SK-N-SH (cell line): ENCODE measurements around the gene TFE3. TPM values are rescaled to one million over a fixed set of nuclear protein-coding genes. Genes with fewer than 3 reads are reported as not detected.
A peak's percentile ranks its signal among the peaks of the same experiment; 100 is the strongest.

Experiments used
- CTCF ChIA-PET: fragments of 300-600, 350-600 bp; formaldehyde crosslinking; extraction: SDS; loops from one replicate; lab custom pipeline; 2021; lab: Yijun Ruan, JAX
- POLR2A ChIA-PET: fragments of 350-600 bp; sonication (Branson Sonifier 250); formaldehyde crosslinking; extraction: SDS; loops from one replicate; lab custom pipeline; 2020; ENCODE audit warnings: antibody characterized with exemption, inconsistent platforms; lab: Yijun Ruan, JAX
- DNase-seq: peaks from one replicate; pipeline ENCODE4 v3.0.0; 2012
- H2AFZ ChIP-seq: fragments of 200-600 bp; sonication (generic); 2 replicates; pipeline ENCODE4 v1.8.1; 2016; ENCODE audit warnings: antibody characterized with exemption, mild to moderate bottlenecking, low read depth
- H3F3A ChIP-seq: fragments of 200-600 bp; sonication (generic); replicated peaks from 2 replicates; pipeline ENCODE3; 2016; ENCODE audit warnings: antibody characterized with exemption, mild to moderate bottlenecking; ENCODE audit not compliant: insufficient read depth
- H3K27ac ChIP-seq, 2 experiments: fragments of 200-500 bp in 1 of 2; fragments of 200-600 bp in 1 of 2; sonication (Bioruptor generic) in 1 of 2; sonication (generic), shearing (Covaris generic) in 1 of 2; 2 replicates each; pipeline versions ENCODE4 v1.5.1 to v1.6.1; 2014 to 2016; ENCODE audit warnings: low read depth in 2 of 2, inconsistent platforms in 1 of 2, low read length in 1 of 2, mild to moderate bottlenecking in 1 of 2, mixed read lengths in 1 of 2
- H3K27me3 ChIP-seq: fragments of 200-600 bp; sonication (generic), shearing (Covaris generic); 2 replicates; pipeline ENCODE4 v1.6.1; 2016; ENCODE audit warnings: mixed run types; ENCODE audit not compliant: insufficient read depth
- H3K36me3 ChIP-seq, 2 experiments: fragments of 200-500 bp in 1 of 2; fragments of 200-600 bp in 1 of 2; sonication (Bioruptor generic) in 1 of 2; sonication (generic) in 1 of 2; replicated peaks in 1 of 2; 2 replicates each; pipeline versions ENCODE3 to v1.5.1; 2014 to 2016; ENCODE audit warnings: low read length in 1 of 2, mild to moderate bottlenecking in 1 of 2; ENCODE audit not compliant: insufficient read depth in 2 of 2, control insufficient read depth in 1 of 2
- H3K4me1 ChIP-seq, 2 experiments: fragments of 200-500 bp in 1 of 2; fragments of 200-600 bp in 1 of 2; sonication (Bioruptor generic) in 1 of 2; sonication (generic), shearing (Covaris generic) in 1 of 2; 2 replicates each; pipeline versions ENCODE4 v1.5.1 to v1.6.1; 2014 to 2016; ENCODE audit warnings: low read depth in 1 of 2, low read length in 1 of 2, mixed run types in 1 of 2; ENCODE audit not compliant: insufficient read depth in 2 of 2, control insufficient read depth in 1 of 2
- H3K4me2 ChIP-seq: fragments of 200-600 bp; sonication (generic), shearing (Covaris generic); 2 replicates; pipeline ENCODE4 v1.6.1; 2017; ENCODE audit warnings: mixed run types
- H3K4me3 ChIP-seq, 2 experiments: fragments of 200-500 bp in 1 of 2; fragments of 200-600 bp in 1 of 2; sonication (Bioruptor generic) in 1 of 2; sonication (generic), shearing (Covaris generic) in 1 of 2; 2 replicates each; pipeline versions ENCODE4 v1.5.1 to v1.8.1; 2014 to 2016; ENCODE audit warnings: low read depth in 2 of 2, inconsistent platforms in 1 of 2, low read length in 1 of 2, mild to moderate bottlenecking in 1 of 2, mixed read lengths in 1 of 2, moderate library complexity in 1 of 2
- H3K79me2 ChIP-seq: fragments of 200-600 bp; sonication (generic); 2 replicates; pipeline ENCODE4 v1.8.1; 2017; ENCODE audit warnings: mild to moderate bottlenecking; ENCODE audit not compliant: insufficient read depth
- H3K9ac ChIP-seq: fragments of 200-600 bp; sonication (generic); 2 replicates; pipeline ENCODE4 v1.6.1; 2017; ENCODE audit warnings: mixed run types
- H3K9me2 ChIP-seq: fragments of 200-600 bp; sonication (generic); 2 replicates; pipeline ENCODE4 v1.6.1; 2017; ENCODE audit warnings: mixed run types
- H3K9me3 ChIP-seq: fragments of 200-600 bp; sonication (generic); 2 replicates; pipeline ENCODE4 v1.6.1; 2017; ENCODE audit warnings: mixed run types, mild to moderate bottlenecking, moderate library complexity
- H4K20me1 ChIP-seq: fragments of 200-600 bp; sonication (generic); 2 replicates; pipeline ENCODE4 v1.6.1; 2017; ENCODE audit warnings: mild to moderate bottlenecking, mixed run types; ENCODE audit not compliant: insufficient read depth
- EZH2phosphoT487 ChIP-seq: fragments of 200-600 bp; sonication (generic); IDR thresholded peaks from 2 replicates; pipeline ENCODE4 v1.6.1; 2017; ENCODE audit warnings: low read depth, mixed run types, mild to moderate bottlenecking, antibody characterized with exemption, moderate library complexity, borderline replicate concordance
- FOSL2 ChIP-seq: IDR thresholded peaks from 2 replicates; pipeline ENCODE4 v1.4.0; 2012; ENCODE audit warnings: low read depth, mild to moderate bottlenecking, moderate library complexity, borderline replicate concordance
- FOXJ3 ChIP-seq: sonication (generic); formaldehyde crosslinking; IDR thresholded peaks from 2 replicates; pipeline ENCODE4 v1.5.1; 2020; ENCODE audit warnings: mild to moderate bottlenecking, missing genetic modification reagents
- GATA2 ChIP-seq: sonication (generic); formaldehyde crosslinking; IDR thresholded peaks from 2 replicates; pipeline ENCODE4 v1.5.0; 2020; ENCODE audit warnings: mild to moderate bottlenecking, missing genetic modification reagents
- RCOR1 ChIP-seq: fragments of 150-350 bp; IDR thresholded peaks from 2 replicates; pipeline ENCODE4 v1.6.1; 2017; ENCODE audit warnings: antibody characterized with exemption, low read length
- RFX5 ChIP-seq: IDR thresholded peaks from 2 replicates; pipeline ENCODE4 v1.6.1; 2012; ENCODE audit warnings: mild to moderate bottlenecking, improper control_type of control experiment, low read length
- SMC3 ChIP-seq: IDR thresholded peaks from 2 replicates; pipeline ENCODE4 v1.6.1; 2012; ENCODE audit warnings: low read depth, low read length, improper control_type of control experiment
- TAF1 ChIP-seq: IDR thresholded peaks from 2 replicates; pipeline ENCODE4 v1.6.1; 2012; ENCODE audit warnings: low read depth, mild to moderate bottlenecking, low read length, moderate library complexity, borderline replicate concordance
- TEAD4 ChIP-seq: IDR thresholded peaks from 2 replicates; pipeline ENCODE4 v1.4.0; 2012; ENCODE audit warnings: mild to moderate bottlenecking, borderline replicate concordance; ENCODE audit not compliant: insufficient read depth
- WGBS: methylation state at CpG from one replicate; pipeline ENCODE4 v1.1.6; 2017; ENCODE audit warnings: low lambda C conversion rate; 5-methylcytosine and 5-hydroxymethylcytosine counted together
- polyA plus RNA-seq, 3 experiments: library from polyadenylated mRNA; depleted of rRNA; stranded (reverse); fragments of >200 nt; gene quantifications; 2 replicates each; pipeline ENCODE4 v1.2.3, GENCODE V29; 2012
- TF ChIP-seq, protein P1 (sequence below): IDR thresholded peaks from 2 replicates; pipeline ENCODE4 v1.4.0; 2012; ENCODE audit warnings: low read depth
- TF ChIP-seq, protein P2 (sequence below): IDR thresholded peaks from 2 replicates; pipeline ENCODE4; 2012
- TF ChIP-seq, protein P3 (sequence below): IDR thresholded peaks from 2 replicates; pipeline ENCODE4 v1.4.0; 2012; ENCODE audit warnings: low read depth, borderline replicate concordance
- TF ChIP-seq, protein P4 (sequence below): fragments of 200-600 bp; sonication (generic); IDR thresholded peaks from 2 replicates; pipeline ENCODE4 v1.6.1; 2017; ENCODE audit warnings: antibody characterized with exemption, mild to moderate bottlenecking, moderate library complexity
- TF ChIP-seq, protein P5 (sequence below): IDR thresholded peaks from 2 replicates; pipeline ENCODE4 v1.4.0; 2012; ENCODE audit warnings: low read depth, borderline replicate concordance

The TFE3 gene
- polyA plus RNA-seq, 1 of the 3 experiments (the other 2 are of a cell fraction) = 14.0 TPM

DNA sequence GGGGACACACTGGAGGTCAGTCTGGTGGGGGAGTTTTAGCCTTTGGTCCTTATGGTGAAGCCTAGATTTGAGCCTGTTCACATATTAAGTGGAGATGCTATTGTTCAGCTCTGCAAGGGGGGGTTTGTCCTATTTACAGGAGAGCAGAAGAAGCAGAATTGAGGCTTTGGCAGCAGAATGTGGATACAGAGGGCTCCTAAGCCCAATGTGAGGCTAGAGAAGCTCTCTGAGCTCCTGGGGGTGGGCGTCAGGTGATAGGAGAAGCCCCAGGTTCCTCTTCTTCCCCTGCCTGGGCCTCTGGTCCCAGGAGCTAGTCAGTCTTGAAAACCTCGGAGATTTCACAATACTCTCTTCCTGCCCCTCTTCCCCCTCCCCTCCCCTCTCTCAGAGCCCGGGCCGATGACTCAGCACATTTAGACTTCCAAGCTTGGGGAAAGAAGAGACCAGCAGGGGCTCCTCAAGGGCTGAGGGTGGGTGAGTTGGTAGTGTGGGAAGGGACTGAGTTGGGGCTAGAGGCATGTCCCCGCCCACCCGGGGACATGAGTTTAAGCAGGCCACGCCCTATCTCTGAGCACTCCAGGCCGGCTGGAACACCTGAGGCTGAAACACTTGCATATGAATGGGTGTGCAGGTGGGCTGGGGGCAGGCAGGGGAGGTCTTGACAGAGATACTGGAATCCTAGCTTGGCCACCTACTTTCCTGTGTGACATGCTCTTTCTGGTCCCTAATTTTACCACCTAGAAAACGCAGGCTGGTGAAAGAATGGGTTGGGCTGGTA is 3.4 kb downstream of the TFE3 start (continued):
- TF ChIP-seq, protein P1, sequence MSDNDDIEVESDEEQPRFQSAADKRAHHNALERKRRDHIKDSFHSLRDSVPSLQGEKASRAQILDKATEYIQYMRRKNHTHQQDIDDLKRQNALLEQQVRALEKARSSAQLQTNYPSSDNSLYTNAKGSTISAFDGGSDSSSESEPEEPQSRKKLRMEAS = 0 out of 2 replicates have a peak, but pooled peaks have one; percentile 29
- TF ChIP-seq GATA2 (CRISPR knock-in tag) = no peak
- TF ChIP-seq FOXJ3 = no peak

DNA sequence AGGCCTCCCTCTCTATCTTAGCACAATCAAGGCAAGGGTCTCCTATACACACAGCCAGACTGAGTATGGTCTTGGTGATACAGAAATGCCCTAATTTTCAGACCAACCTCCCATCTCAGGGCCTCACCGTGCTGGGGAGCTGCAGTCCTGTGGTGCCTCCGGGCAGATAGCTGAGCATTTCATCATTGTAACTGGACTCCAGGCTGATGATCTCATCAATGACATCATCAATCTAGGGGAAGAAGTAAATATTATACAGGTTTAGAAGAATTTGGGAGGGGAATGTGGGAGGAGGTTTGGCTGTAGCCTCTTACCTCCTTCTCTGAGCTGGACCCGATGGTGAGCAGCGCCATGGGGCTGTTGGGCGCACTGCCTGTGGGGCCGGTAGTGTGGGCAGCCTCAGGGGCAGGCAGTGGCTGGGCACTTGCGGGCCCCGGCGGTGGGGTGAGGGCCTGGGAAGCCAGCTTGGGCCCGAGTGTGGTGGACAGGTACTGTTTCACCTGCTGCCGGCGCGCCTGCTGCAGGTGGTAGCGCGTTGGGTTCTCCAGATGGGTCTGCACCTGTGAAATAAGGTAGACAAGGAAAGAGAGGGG is 5.2 kb downstream of the TFE3 start:
- Histone ChIP-seq H3K9ac (no peak overlapping the region), H3K27ac (no peak overlapping the region), H4K20me1 (no peaks in the 10 kb centered on the region), H3K27me3 (no peaks in the 10 kb centered on the region), H3K36me3 (peaks cover 8 to 15% of the 10 kb centered on the region in 2 experiments), H3K9me2 (no peaks in the 10 kb centered on the region), H3K79me2 (peaks cover 55% of the 10 kb centered on the region), H3K9me3 (no peaks in the 10 kb centered on the region), H3F3A (peaks cover 16% of the 10 kb centered on the region), H3K4me1 (peaks cover 8 to 17% of the 10 kb centered on the region in 2 experiments; a peak in 3 of 4 replicates), H3K4me2 (no peak overlapping the region), H2AFZ (no peak overlapping the region), H3K4me3 (no peak overlapping the region)
- DNase-seq = no peak
- ChIA-PET CTCF (no interaction called here), POLR2A (no interaction called here)
- TF ChIP-seq EZH2phosphoT487 (no peak), TAF1 (no peak), RFX5 (no peak), TEAD4 (no peak), FOSL2 (no peak), RCOR1 (no peak), GATA2 (CRISPR knock-in tag) (no peak), SMC3 (no peak)
- TF ChIP-seq, protein P2, sequence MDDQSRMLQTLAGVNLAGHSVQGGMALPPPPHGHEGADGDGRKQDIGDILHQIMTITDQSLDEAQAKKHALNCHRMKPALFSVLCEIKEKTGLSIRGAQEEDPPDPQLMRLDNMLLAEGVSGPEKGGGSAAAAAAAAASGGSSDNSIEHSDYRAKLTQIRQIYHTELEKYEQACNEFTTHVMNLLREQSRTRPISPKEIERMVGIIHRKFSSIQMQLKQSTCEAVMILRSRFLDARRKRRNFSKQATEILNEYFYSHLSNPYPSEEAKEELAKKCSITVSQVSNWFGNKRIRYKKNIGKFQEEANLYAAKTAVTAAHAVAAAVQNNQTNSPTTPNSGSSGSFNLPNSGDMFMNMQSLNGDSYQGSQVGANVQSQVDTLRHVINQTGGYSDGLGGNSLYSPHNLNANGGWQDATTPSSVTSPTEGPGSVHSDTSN = no peak
- TF ChIP-seq, protein P3, sequence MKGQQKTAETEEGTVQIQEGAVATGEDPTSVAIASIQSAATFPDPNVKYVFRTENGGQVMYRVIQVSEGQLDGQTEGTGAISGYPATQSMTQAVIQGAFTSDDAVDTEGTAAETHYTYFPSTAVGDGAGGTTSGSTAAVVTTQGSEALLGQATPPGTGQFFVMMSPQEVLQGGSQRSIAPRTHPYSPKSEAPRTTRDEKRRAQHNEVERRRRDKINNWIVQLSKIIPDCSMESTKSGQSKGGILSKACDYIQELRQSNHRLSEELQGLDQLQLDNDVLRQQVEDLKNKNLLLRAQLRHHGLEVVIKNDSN = no peak
- TF ChIP-seq, protein P1 = no peak
- TF ChIP-seq, protein P4, sequence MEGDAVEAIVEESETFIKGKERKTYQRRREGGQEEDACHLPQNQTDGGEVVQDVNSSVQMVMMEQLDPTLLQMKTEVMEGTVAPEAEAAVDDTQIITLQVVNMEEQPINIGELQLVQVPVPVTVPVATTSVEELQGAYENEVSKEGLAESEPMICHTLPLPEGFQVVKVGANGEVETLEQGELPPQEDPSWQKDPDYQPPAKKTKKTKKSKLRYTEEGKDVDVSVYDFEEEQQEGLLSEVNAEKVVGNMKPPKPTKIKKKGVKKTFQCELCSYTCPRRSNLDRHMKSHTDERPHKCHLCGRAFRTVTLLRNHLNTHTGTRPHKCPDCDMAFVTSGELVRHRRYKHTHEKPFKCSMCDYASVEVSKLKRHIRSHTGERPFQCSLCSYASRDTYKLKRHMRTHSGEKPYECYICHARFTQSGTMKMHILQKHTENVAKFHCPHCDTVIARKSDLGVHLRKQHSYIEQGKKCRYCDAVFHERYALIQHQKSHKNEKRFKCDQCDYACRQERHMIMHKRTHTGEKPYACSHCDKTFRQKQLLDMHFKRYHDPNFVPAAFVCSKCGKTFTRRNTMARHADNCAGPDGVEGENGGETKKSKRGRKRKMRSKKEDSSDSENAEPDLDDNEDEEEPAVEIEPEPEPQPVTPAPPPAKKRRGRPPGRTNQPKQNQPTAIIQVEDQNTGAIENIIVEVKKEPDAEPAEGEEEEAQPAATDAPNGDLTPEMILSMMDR = no peak
- TF ChIP-seq, protein P5, sequence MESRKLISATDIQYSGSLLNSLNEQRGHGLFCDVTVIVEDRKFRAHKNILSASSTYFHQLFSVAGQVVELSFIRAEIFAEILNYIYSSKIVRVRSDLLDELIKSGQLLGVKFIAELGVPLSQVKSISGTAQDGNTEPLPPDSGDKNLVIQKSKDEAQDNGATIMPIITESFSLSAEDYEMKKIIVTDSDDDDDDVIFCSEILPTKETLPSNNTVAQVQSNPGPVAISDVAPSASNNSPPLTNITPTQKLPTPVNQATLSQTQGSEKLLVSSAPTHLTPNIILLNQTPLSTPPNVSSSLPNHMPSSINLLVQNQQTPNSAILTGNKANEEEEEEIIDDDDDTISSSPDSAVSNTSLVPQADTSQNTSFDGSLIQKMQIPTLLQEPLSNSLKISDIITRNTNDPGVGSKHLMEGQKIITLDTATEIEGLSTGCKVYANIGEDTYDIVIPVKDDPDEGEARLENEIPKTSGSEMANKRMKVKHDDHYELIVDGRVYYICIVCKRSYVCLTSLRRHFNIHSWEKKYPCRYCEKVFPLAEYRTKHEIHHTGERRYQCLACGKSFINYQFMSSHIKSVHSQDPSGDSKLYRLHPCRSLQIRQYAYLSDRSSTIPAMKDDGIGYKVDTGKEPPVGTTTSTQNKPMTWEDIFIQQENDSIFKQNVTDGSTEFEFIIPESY = no peak
- WGBS = 62% methylated on average over 13 of the region's 15 CpGs
